Fibroblast of skin of back (primary cell): ENCODE measurements around the gene ERCC3. TPM values are rescaled to one million over a fixed set of nuclear protein-coding genes. Genes with fewer than 3 reads are reported as not detected.

Experiments
- DNase-seq: peaks from one replicate; pipeline ENCODE4 v3.0.0-alpha.2; 2013
- polyA plus RNA-seq, 2 experiments: library from polyadenylated mRNA; unstranded; fragments of 120-200 nt; gene quantifications; one replicate each; pipeline ENCODE4 v1.2.1, GENCODE V29; 2013; ENCODE audit not compliant: insufficient read length in 2 of 2

ERCC3 gene
- 47.1 TPM for polyA plus RNA-seq (2013, experiment 1 of 2; ENCODE audit: insufficient read length)
- 37.0 TPM for polyA plus RNA-seq (2013, experiment 2 of 2; ENCODE audit: insufficient read length)

DNA sequence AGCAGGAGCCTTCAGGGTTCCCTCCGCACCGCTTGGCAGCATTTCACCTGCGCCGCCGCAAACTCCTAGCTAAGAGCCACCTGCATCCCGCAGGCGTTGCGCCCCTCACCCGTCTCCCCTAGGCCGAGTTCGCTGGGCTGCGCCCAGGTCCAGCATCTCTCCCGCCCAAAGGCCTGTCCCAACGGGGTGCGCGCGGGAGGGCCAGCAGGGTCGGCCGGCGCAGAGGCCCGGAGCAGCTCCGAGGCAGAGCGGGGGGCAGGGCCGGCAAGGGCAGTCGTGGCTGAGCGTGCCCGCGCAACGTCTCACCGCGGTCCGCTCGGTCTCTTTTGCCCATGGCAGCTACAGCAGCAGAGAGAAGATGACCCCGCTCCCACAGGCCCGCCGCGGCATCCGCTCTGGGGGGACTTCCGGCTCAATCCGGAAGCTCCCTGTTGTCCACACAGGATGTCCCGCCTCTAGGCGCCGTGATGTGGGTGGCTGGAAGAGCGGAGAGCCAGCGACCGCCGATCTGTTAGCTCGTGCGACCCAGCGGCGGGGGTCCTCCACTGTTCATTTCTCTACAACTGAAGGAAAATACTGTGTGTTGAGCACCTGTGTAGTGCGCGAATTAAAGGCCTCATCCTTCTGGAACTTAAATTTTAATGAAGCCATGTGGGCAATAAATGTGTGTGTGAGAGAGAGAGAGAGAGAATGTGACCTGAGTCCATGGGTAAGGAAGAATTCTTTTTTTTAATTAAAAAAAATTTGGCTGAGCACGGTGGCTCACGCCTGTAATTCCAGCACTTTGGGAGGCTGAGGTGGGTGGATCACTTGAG is at the start of gene ERCC3:
Gene ERCC3 (minus strand): TSS at position 397 of the 815 bp plus-strand sequence. CDS start 63 bp downstream, at position 334.
- DNase-seq: peak; percentile 88

DNA sequence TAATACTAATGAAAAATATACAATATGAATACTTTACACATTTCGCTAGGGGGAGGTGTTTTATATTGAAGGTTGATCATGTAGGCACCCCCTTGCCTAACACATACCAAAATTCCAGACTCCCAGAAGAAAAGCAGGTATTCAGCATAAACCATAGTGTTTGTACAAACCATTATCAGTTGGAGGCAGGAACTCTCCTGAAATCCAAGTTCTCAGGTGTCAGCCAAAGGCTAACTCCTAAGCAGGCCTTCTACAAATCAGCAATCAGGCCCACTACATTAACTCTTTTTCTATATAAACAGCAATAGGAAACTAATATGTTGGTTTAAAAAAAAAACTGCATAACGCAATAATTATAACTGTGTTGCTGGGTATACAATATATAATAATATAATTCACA is 49.3 kb upstream of the ERCC3 start:
- no peak for DNase-seq

GRCh38 chr2:127342101-127342500 is 48.2 kb upstream of the ERCC3 start:
- no peak for DNase-seq

- no peak for DNase-seq
Measured at GRCh38 chr2:127332335-127332734, 38.4 kb upstream of the ERCC3 start.

DNA sequence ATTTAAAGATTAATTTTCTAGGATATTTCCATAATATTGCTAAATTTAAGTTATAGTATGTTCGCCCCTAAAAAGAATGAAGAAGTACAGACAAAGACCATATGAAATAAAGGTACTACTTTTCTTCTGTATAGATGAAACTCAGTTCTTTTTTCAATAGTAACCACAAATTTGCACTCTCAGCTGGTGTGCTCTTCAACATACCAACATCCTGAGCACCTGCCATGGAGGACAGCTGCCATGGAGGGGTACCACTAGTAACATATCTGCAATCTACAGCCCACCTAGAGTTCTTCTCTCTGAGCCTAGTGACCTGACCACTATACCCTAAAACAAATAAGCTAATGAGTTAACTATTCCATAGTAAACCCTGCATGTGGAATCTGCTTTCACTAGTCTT is 36.8 kb upstream of the ERCC3 start:
- DNase-seq: no peak

DNA sequence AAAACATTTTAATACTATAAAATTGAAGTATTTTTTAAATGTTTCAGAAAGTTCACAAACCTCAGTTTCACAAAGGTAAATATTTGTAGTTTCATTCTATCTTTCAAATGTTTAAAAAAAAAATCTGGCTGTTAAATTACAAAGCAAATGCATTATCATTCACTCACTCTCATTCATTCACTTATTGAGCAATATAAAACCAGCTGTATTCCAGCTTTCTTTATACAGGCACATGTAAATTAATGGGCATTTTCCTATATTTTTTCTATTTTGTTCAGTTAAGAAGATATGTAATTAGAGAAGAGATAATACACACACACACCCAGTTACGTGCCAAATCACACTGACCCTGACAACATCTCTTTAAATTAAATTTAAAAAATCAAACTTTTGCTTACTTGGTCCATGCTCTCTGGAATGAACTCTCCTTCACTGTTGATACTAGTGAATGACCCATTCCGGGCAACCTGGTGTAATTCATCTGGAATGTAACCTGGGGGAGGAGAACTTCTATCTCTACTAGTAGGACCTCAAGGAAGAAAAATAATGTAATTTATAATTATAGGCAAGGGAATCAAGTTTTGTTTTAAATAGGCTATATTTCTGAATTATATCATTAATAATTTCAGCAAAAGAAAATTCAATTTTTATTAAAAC is 32.5 kb upstream of the ERCC3 start:
- no peak for DNase-seq

GRCh38 chr2:127324635-127325034 is 30.7 kb upstream of the ERCC3 start:
- peak; percentile 57 for DNase-seq

- DNase-seq: peak; percentile 5
Measured at GRCh38 chr2:127321303-127321702, 27.4 kb upstream of the ERCC3 start.

DNA sequence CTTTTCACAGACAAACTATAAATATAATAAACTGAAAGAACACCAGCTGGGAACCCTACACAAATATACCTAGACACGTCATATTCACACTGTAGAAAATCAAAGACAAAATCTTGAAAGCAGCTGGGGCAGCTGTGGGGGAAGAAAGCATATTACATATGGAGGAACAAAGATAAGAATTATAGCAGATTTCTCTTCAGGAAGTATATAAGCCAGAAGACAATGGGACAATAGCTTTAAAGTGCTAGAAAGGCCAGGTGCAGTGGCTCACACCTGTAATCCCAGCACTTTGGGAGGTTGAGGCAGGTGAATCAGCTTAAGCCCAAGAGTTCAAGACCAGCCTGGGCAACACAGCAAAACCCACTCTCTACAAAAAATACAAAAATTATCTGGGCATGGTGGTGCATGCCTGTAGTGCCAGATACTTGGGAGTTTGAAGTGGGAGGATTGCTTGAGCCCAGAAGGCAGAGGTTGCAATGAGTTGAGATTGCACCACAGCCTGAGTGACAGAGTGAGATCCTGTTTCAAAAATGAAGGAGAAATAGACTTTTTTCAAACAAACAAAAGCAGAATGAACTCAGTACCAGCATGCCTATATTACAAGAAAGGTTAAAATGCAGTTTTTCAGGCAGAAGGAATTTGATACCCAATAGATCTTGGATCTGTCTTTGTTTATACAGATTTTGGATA is 26.8 kb upstream of the ERCC3 start:
- no peak for DNase-seq

- peak; percentile 19 for DNase-seq
Measured at GRCh38 chr2:127320067-127320466, 26.1 kb upstream of the ERCC3 start.

GRCh38 chr2:127314193-127314988 is 20.4 kb upstream of the ERCC3 start:
- no peak for DNase-seq

- no peak for DNase-seq
Measured at GRCh38 chr2:127313406-127313805, 19.5 kb upstream of the ERCC3 start.

GRCh38 chr2:127310980-127311379 is 17.0 kb upstream of the ERCC3 start:
- no peak for DNase-seq

GRCh38 chr2:127309468-127309867 is 15.5 kb upstream of the ERCC3 start:
- DNase-seq: no peak

- DNase-seq: no peak
Measured at GRCh38 chr2:127308586-127309138, 14.7 kb upstream of the ERCC3 start.

DNA sequence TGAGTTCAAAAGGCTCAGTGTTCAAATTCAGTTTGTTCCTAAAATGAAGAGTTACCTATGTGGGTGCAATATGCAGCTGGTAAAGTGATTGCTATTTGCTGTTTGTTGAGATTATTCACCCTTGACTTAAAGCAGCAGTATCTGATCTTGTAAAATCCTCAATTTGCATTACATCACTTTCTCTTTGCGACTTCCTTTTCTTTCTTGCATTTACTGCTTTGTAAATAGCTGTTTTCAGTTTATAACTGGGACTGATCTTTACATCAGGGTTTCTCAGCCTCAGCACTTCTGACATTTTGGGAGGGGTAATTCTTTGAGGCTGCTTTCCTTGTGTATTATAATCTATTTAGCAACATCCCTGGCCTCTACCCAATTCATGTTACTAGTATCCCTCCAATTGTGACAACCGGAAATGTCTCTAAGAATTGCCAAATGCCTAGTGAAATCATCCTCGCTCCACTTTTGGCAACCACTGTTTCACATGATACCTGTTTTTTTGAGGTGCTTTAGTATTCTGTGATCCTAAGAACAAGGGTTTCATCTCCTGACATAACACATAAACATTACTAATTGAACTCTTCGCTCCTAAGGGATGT is 12.1 kb upstream of the ERCC3 start:
- no peak for DNase-seq

- no peak for DNase-seq
Measured at GRCh38 chr2:127302168-127302567, 8.2 kb upstream of the ERCC3 start.

- DNase-seq: peak; percentile 6
Measured at GRCh38 chr2:127293386-127293747, 577 bp downstream of the ERCC3 start.

DNA sequence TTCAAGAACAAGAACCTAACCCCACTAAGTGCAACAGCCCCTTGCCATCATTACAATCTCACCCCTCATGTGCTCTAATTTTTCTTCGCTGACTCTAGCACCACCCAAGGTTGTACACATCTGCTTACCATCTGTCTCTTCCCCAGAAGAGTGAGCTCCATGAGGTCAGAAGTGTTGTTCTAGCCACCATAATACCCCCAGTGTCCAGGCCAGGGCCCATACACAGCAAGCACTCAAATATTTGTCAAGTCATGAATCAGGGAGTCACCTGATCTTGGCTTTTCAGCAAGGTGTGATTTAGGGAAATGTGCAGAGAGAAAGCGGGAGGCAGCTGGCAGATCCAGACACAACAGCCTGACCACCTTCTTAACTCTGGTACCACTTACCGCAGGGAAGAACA is 5.7 kb downstream of the ERCC3 start:
- DNase-seq: no peak

GRCh38 chr2:127283275-127283674 is 10.7 kb downstream of the ERCC3 start:
- DNase-seq: no peak

DNA sequence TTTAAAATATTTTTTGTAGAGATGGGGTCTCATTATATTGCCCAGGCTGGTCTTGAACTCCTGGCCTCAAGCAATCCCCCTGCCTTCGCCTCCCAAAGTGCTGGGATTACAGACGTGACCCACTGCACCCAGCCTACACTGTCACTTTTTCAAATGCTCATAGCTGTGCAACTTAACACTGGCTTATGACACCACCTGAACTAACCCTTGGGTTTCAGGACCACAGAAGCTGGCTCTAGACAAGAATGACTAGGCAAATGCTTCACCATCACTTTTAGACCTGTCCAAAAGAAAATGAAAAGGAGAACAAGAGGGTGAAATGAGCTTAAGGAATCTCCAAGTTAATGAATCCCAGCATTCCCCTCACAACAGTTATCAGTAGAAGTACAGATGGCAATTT is 13.3 kb downstream of the ERCC3 start:
- no peak for DNase-seq

- no peak for DNase-seq
Measured at GRCh38 chr2:127279781-127280180, 14.2 kb downstream of the ERCC3 start.
